PC-9 (cell line): Measurements from ENCODE around the gene MRPL41. TPM values are rescaled to one million over a fixed set of nuclear protein-coding genes. Genes with fewer than 3 reads are reported as not detected.

Experiments used
- BruUV-seq: library from RNA; stranded (reverse); fragments of 400-500 nt; replicated peaks from 2 replicates; lab custom pipeline; 2021; lab: Mats Ljungman, UMichigan
- CTCF ChIA-PET: fragments of 300-600 bp; sonication (Branson Sonifier 250); formaldehyde crosslinking; loops from one replicate; lab custom pipeline; 2022; ENCODE audit warnings: antibody characterized with exemption; lab: Charles Lee
- POLR2A ChIA-PET: fragments of 300-600 bp; sonication (Branson Sonifier 250); formaldehyde crosslinking; loops from one replicate; lab custom pipeline; 2022; ENCODE audit warnings: antibody characterized with exemption; ENCODE audit not compliant: unreplicated experiment; lab: Charles Lee
- DNase-seq, 2 experiments: peaks; one replicate each; pipeline versions ENCODE4 v3.0.0 to v3.0.0-alpha.2; 2015 to 2022; ENCODE audit warnings: mixed read lengths in 1 of 2
- H2AFZ ChIP-seq: fragments of 200-600 bp; sonication (generic); 2 replicates; pipeline ENCODE4 v1.8.1; 2017; ENCODE audit warnings: antibody characterized with exemption
- H3F3A ChIP-seq: fragments of 200-600 bp; sonication (generic); 2 replicates; pipeline ENCODE4 v1.8.1; 2017; ENCODE audit warnings: antibody characterized with exemption, mild to moderate bottlenecking, low read depth; ENCODE audit not compliant: insufficient read depth
- H3K27ac ChIP-seq: fragments of 200-600 bp; sonication (generic); 2 replicates; pipeline ENCODE4 v1.6.1; 2016; ENCODE audit warnings: mixed run types
- H3K27me3 ChIP-seq: fragments of 200-600 bp; sonication (generic); 2 replicates; pipeline ENCODE4 v1.6.1; 2016; ENCODE audit warnings: low read depth, mixed run types; ENCODE audit not compliant: insufficient read depth
- H3K36me3 ChIP-seq: fragments of 200-600 bp; sonication (generic); 2 replicates; pipeline ENCODE4 v1.6.1; 2016; ENCODE audit warnings: low read depth, mixed run types
- H3K4me1 ChIP-seq: fragments of 200-600 bp; sonication (generic); replicated peaks from 2 replicates; pipeline ENCODE4 v1.6.1; 2016; ENCODE audit warnings: mixed run types; ENCODE audit not compliant: insufficient read depth
- H3K4me2 ChIP-seq: fragments of 200-600 bp; sonication (generic); 2 replicates; pipeline ENCODE4 v1.6.1; 2017; ENCODE audit warnings: mixed run types
- H3K4me3 ChIP-seq: fragments of 200-600 bp; sonication (generic); 2 replicates; pipeline ENCODE4 v1.6.1; 2016; ENCODE audit warnings: mixed run types
- H3K79me2 ChIP-seq: fragments of 200-600 bp; sonication (generic); 2 replicates; pipeline ENCODE4 v1.6.1; 2017; ENCODE audit warnings: low read depth, mixed run types
- H3K9me2 ChIP-seq: fragments of 200-600 bp; sonication (generic); 2 replicates; pipeline ENCODE4 v1.8.1; 2017; ENCODE audit warnings: mild to moderate bottlenecking; ENCODE audit not compliant: insufficient read depth
- H3K9me3 ChIP-seq: fragments of 200-600 bp; sonication (generic); 2 replicates; pipeline ENCODE4 v1.8.1; 2016; ENCODE audit warnings: low read depth; ENCODE audit not compliant: insufficient read depth
- H4K20me1 ChIP-seq: fragments of 200-600 bp; sonication (generic); 2 replicates; pipeline ENCODE4 v1.8.1; 2017; ENCODE audit not compliant: insufficient read depth
- CTCF ChIP-seq: fragments of 200-600 bp; sonication (generic); conservative IDR thresholded peaks from 2 replicates; pipeline ENCODE4 v1.6.1; 2017; ENCODE audit warnings: mixed run types, antibody characterized with exemption, mild to moderate bottlenecking, moderate library complexity
- EZH2 ChIP-seq: fragments of 200-600 bp; sonication (generic); IDR thresholded peaks from 2 replicates; pipeline ENCODE4 v1.8.0; 2017; ENCODE audit warnings: antibody characterized with exemption, low read depth
- intact Hi-C: fragments of 100-400 bp; cut with micrococcal nuclease; formaldehyde crosslinking; loops from one replicate; pipeline ENCODE4 v1.10.0; 2022; ENCODE audit not compliant: unreplicated experiment
- total RNA-seq: library from RNA; stranded (reverse); gene quantifications from 2 replicates; pipeline ENCODE4 v1.2.3, GENCODE V29; 2021

MRPL41 gene
- total RNA-seq, 1 experiment from 2014 or later = 54.5 TPM

- no peak overlapping the region for H3K4me3 ChIP-seq
- CTCF ChIA-PET = interaction anchor here (0.6 kb wide), 1 partner anchor 24 kb away, joined by 3 read pairs; the partner anchor contains the start of gene ARRDC1
- TF ChIP-seq EZH2 (no peak), CTCF (no peak)
- peaks cover 19% of the 10 kb centered on the region for H3K79me2 ChIP-seq
- H3K4me1 ChIP-seq = peaks cover 13% of the 10 kb centered on the region
- POLR2A ChIA-PET = no interaction called here
- BruUV-seq = no TSS peak
- H3K9me3 ChIP-seq = no peaks in the 10 kb centered on the region
- no peak overlapping the region for H2AFZ ChIP-seq
- intact Hi-C loops = loop anchor here (2.0 kb wide), 1 partner anchor 91 kb away; no protein-coding TSS in a partner anchor
- peaks cover 4% of the 10 kb centered on the region; the same call in 1 of the 2 replicates for H3K36me3 ChIP-seq
- H3F3A ChIP-seq = peaks cover 24% of the 10 kb centered on the region; the same call in 1 of the 2 replicates
- no peaks in the 10 kb centered on the region for H3K27me3 ChIP-seq
- no peak overlapping the region for H3K27ac ChIP-seq
- peaks cover 12% of the 10 kb centered on the region; the same call in 1 of the 2 replicates for H4K20me1 ChIP-seq
- H3K9me2 ChIP-seq = no peaks in the 10 kb centered on the region
- no peak for DNase-seq
- H3K4me2 ChIP-seq = no peak overlapping the region
These were observed 29.9 kb downstream of the MRPL41 start for GRCh38 chr9:137581361-137582285.

- no peak overlapping the region for H3K4me3 ChIP-seq
- no peaks in the 10 kb centered on the region for H3K9me3 ChIP-seq
- intact Hi-C loops = loop anchor here (2.0 kb wide), 1 partner anchor 90 kb away; no protein-coding TSS in a partner anchor
- DNase-seq = peak in 1 of 2 experiments; percentile 32
- H3F3A ChIP-seq = peaks cover 24% of the 10 kb centered on the region; the same call in 1 of the 2 replicates
- no peak overlapping the region for H2AFZ ChIP-seq
- H3K4me2 ChIP-seq = no peak overlapping the region
- ChIA-PET POLR2A (no interaction called here), CTCF (no interaction called here)
- no TSS peak for BruUV-seq
- H3K27me3 ChIP-seq = no peaks in the 10 kb centered on the region
- H3K27ac ChIP-seq = no peak overlapping the region
- TF ChIP-seq CTCF = peak; percentile 66
- TF ChIP-seq EZH2 = no peak
- H3K4me1 ChIP-seq = peaks cover 6% of the 10 kb centered on the region
- H4K20me1 ChIP-seq = peaks cover 6% of the 10 kb centered on the region; the same call in 1 of the 2 replicates
- no peaks in the 10 kb centered on the region for H3K9me2 ChIP-seq
- peaks cover 4% of the 10 kb centered on the region; the same call in 1 of the 2 replicates for H3K36me3 ChIP-seq
- H3K79me2 ChIP-seq = peaks cover 12% of the 10 kb centered on the region
These were observed 30.7 kb downstream of the MRPL41 start for GRCh38 chr9:137582286-137582860.

- Histone ChIP-seq H3F3A (peaks cover 24% of the 10 kb centered on the region; the same call in 1 of the 2 replicates), H4K20me1 (no peaks in the 10 kb centered on the region), H3K9me2 (no peaks in the 10 kb centered on the region), H3K79me2 (peaks cover 5% of the 10 kb centered on the region), H3K27me3 (no peaks in the 10 kb centered on the region), H3K4me1 (peaks cover 4% of the 10 kb centered on the region; the same call in 1 of the 2 replicates), H2AFZ (no peak overlapping the region), H3K4me2 (no peak overlapping the region), H3K27ac (no peak overlapping the region), H3K36me3 (peaks cover 11% of the 10 kb centered on the region; the same call in 1 of the 2 replicates), H3K4me3 (no peak overlapping the region), H3K9me3 (no peaks in the 10 kb centered on the region)
- TF ChIP-seq CTCF (no peak), EZH2 (no peak)
- intact Hi-C loops = loop anchor here (2.0 kb wide), 1 partner anchor 89 kb away; no protein-coding TSS in a partner anchor
- POLR2A ChIA-PET = no interaction called here
- no peak for DNase-seq
- CTCF ChIA-PET = interaction anchor here (0.5 kb wide), 1 partner anchor 160 kb away, joined by 9 read pairs; the partner anchor contains the start of genes EXD3 and NOXA1
- no TSS peak for BruUV-seq
These were observed 31.7 kb downstream of the MRPL41 start for GRCh38 chr9:137583347-137583746.
